H1 (cell line): ENCODE data around the gene CROT. TPM values are rescaled to one million over a fixed set of nuclear protein-coding genes. Genes with fewer than 3 reads are reported as not detected.
A peak's percentile ranks its signal among the peaks of the same experiment; 100 is the strongest.

Experiments
- ASH2L ChIP-seq: fragments of 200-600, 300-600 bp; sonication (generic); IDR thresholded peaks from one replicate; pipeline ENCODE4 v1.7.1; 2017; ENCODE audit warnings: low read length
- BACH1 ChIP-seq: IDR thresholded peaks from 2 replicates; pipeline ENCODE4 v1.6.1; 2012; ENCODE audit warnings: low read length, improper control_type of control experiment
- CHD2 ChIP-seq: IDR thresholded peaks from 2 replicates; pipeline ENCODE4 v1.6.1; 2012; ENCODE audit warnings: low read length, improper control_type of control experiment
- GABPA ChIP-seq: IDR thresholded peaks from 2 replicates; pipeline ENCODE4 v1.6.1; 2011; ENCODE audit warnings: mild to moderate bottlenecking, low read length, moderate library complexity, borderline replicate concordance; ENCODE audit not compliant: insufficient read depth
- HDAC2 ChIP-seq, 2 experiments: fragments of 300-600 bp in 1 of 2; sonication (generic) in 1 of 2; IDR thresholded peaks; 2 replicates each; pipeline ENCODE4 v1.6.1; 2011 to 2012; ENCODE audit warnings: low read depth in 2 of 2, low read length in 2 of 2, mild to moderate bottlenecking in 2 of 2, moderate library complexity in 2 of 2, borderline replicate concordance in 1 of 2, inconsistent platforms in 1 of 2
- KDM4A ChIP-seq: IDR thresholded peaks from one replicate; pipeline ENCODE4 v1.7.1; 2012; ENCODE audit warnings: low read depth, mild to moderate bottlenecking, moderate library complexity, low read length, inconsistent platforms; ENCODE audit not compliant: severe bottlenecking
- POLR2A ChIP-seq, 2 experiments: IDR thresholded peaks; 1 replicate in 1 of 2; 2 replicates in 1 of 2; pipeline ENCODE4 v1.6.1; 2011; ENCODE audit warnings: low read depth in 2 of 2, low read length in 2 of 2, mild to moderate bottlenecking in 2 of 2; ENCODE audit errors: control extremely low read depth in 1 of 2
- RNF2 ChIP-seq: fragments of 200-900, 300-1000 bp; sonication (generic); IDR thresholded peaks from 2 replicates; pipeline ENCODE4 v1.7.1; 2016; ENCODE audit warnings: borderline replicate concordance, low read depth, mild to moderate bottlenecking, antibody characterized with exemption, low read length; ENCODE audit not compliant: poor library complexity, severe bottlenecking; ENCODE audit errors: missing control alignments
- SAP30 ChIP-seq: fragments of 300-600 bp; sonication (generic); IDR thresholded peaks from 2 replicates; pipeline ENCODE4 v1.7.1; 2012; ENCODE audit warnings: low read length, moderate library complexity, mild to moderate bottlenecking, inconsistent platforms; ENCODE audit not compliant: insufficient read depth, insufficient replicate concordance
- SIRT6 ChIP-seq: IDR thresholded peaks from one replicate; pipeline ENCODE4 v1.7.1; 2012; ENCODE audit warnings: low read length, inconsistent platforms
- SP1 ChIP-seq: IDR thresholded peaks from 2 replicates; pipeline ENCODE4 v1.6.1; 2011; ENCODE audit warnings: low read depth, low read length
- SP2 ChIP-seq: IDR thresholded peaks from 2 replicates; pipeline ENCODE4 v1.6.1; 2012; ENCODE audit warnings: mild to moderate bottlenecking, low read length, inconsistent platforms
- SRF ChIP-seq: IDR thresholded peaks from 2 replicates; pipeline ENCODE4 v1.6.1; 2011; ENCODE audit warnings: mild to moderate bottlenecking, low read depth, low read length, moderate library complexity
- TAF7 ChIP-seq: optimal IDR thresholded peaks from 2 replicates; pipeline ENCODE3; 2011; ENCODE audit warnings: low read depth, mild to moderate bottlenecking, inconsistent platforms, low read length, moderate library complexity, borderline replicate concordance
- TBP ChIP-seq: IDR thresholded peaks from 2 replicates; pipeline ENCODE4 v1.6.1; 2011; ENCODE audit warnings: low read depth, low read length, improper control_type of control experiment
- TEAD4 ChIP-seq: IDR thresholded peaks from 2 replicates; pipeline ENCODE4 v1.6.1; 2012; ENCODE audit warnings: low read depth, low read length, inconsistent platforms, mixed read lengths
- polyA plus RNA-seq, 7 experiments: library from polyadenylated mRNA; depleted of rRNA in 3 of 7; stranded (reverse) in 5 of 7; unstranded in 2 of 7; fragments of >200 nt in 5 of 7; fragments of 200-250 nt in 2 of 7; gene quantifications; 1 replicate in 5 of 7; 2 replicates in 1 of 7; 4 replicates in 1 of 7; pipeline versions ENCODE4 v1.2.1 to v1.2.3, GENCODE V29; 2011 to 2013; ENCODE audit warnings: missing spikeins in 2 of 7, mixed read lengths in 2 of 7
- total RNA-seq: library from RNA; stranded (reverse); fragmentation: NEBNext Ultra II Directional; extraction: Animal tissue kit (Norgen Biotek cat#: 25700); gene quantifications from 2 replicates; pipeline ENCODE4 v1.2.1, GENCODE V29; 2021
- TF ChIP-seq, protein P1 (sequence below): IDR thresholded peaks from 2 replicates; pipeline ENCODE4 v1.6.1; 2012; ENCODE audit warnings: inconsistent platforms

The CROT gene
- total and polyA plus RNA-seq, 2 of the 8 experiments (the other 6 are each of a cell fraction or from before 2014, with no cell fraction given) = 2.2 to 5.6 TPM

GRCh38 chr7:87345166-87345927 lies at the start of gene CROT (continued):
- peak; percentile 95 for TF ChIP-seq ASH2L
- no peak for TF ChIP-seq SRF
- TF ChIP-seq SP2 = peak; percentile 28; the same call in 1 of the 2 replicates
- peak; percentile 24 for TF ChIP-seq TAF7
- TF ChIP-seq GABPA = no peak
- TF ChIP-seq, protein P1, sequence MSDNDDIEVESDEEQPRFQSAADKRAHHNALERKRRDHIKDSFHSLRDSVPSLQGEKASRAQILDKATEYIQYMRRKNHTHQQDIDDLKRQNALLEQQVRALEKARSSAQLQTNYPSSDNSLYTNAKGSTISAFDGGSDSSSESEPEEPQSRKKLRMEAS = peak; percentile 80
- peak; percentile 74 to 76 for TF ChIP-seq POLR2A (IDR thresholded peaks at IDR 0.05; ENCODE audit: control extremely low read depth in 1 of 2, low read depth in 2 of 2, low read length in 2 of 2)
- peak; percentile 76 for TF ChIP-seq BACH1
- peak; percentile 37 to 59; a peak in 2 of 4 replicates for TF ChIP-seq HDAC2 (IDR thresholded peaks at IDR 0.05; ENCODE audit: borderline replicate concordance in 1 of 2, low read depth in 2 of 2, low read length in 2 of 2)
- no peak for TF ChIP-seq RNF2
- peak; percentile 85 for TF ChIP-seq KDM4A
- TF ChIP-seq TEAD4 = 0 out of 2 replicates have a peak, but pooled peaks have one; percentile 18
- TF ChIP-seq SIRT6 = no peak
- peak; percentile 54; the same call in 1 of the 2 replicates for TF ChIP-seq CHD2
- TF ChIP-seq SAP30 = no peak
- peak; percentile 73; the same call in 1 of the 2 replicates for TF ChIP-seq SP1
- TF ChIP-seq TBP = peak; percentile 75; the same call in 1 of the 2 replicates
- TF ChIP-seq, all 59 proteins: peak for 16
